CD4-positive, alpha-beta T cell treated with Interleukin-6 at 100 ng/mL for 8 hours (primary cell): ENCODE results near the gene ADH6.
"Not testable (repeated sequence)": the region's sequence is repeated elsewhere in the genome, so short reads cannot be mapped to it uniquely, and the experiment has no call there.

ENCODE experiments used
- DNase-seq: peaks from one replicate; pipeline ENCODE4 v3.0.0-alpha.2; 2020; ENCODE audit warnings: mixed read lengths, low spot score

The ADH6 gene

GRCh38 chr4:99219072-99219471 is at the start of gene ADH6:
Gene ADH6 (minus strand): TSS chr4:99219246. CDS start chr4:99219152, 94 bp downstream.
- no peak for DNase-seq

GRCh38 chr4:99264927-99265326 is 45.9 kb upstream of the ADH6 start:
- no peak for DNase-seq

GRCh38 chr4:99252746-99253145 is 33.7 kb upstream of the ADH6 start:
- no peak for DNase-seq

GRCh38 chr4:99248714-99249113 is 29.7 kb upstream of the ADH6 start:
- DNase-seq = no peak

GRCh38 chr4:99235955-99236354 is 16.9 kb upstream of the ADH6 start:
- no peak for DNase-seq

- DNase-seq = no peak
Measured at GRCh38 chr4:99234331-99235010, 15.4 kb upstream of the ADH6 start.

- not testable (repeated sequence) for DNase-seq
Measured at GRCh38 chr4:99233397-99233796, 14.4 kb upstream of the ADH6 start.

GRCh38 chr4:99228706-99229105 is 9.7 kb upstream of the ADH6 start:
- not testable (repeated sequence) for DNase-seq

- not testable (repeated sequence) for DNase-seq
Measured at GRCh38 chr4:99227646-99228045, 8.6 kb upstream of the ADH6 start.

- no peak for DNase-seq
Measured at GRCh38 chr4:99221980-99222379, 2.9 kb upstream of the ADH6 start.

- no peak for DNase-seq
Measured at GRCh38 chr4:99219479-99219878, 433 bp upstream of the ADH6 start.

- no peak for DNase-seq
Measured at GRCh38 chr4:99215521-99215920, 3.5 kb downstream of the ADH6 start.

GRCh38 chr4:99210789-99211188 is 8.3 kb downstream of the ADH6 start:
- DNase-seq = no peak

- no peak for DNase-seq
Measured at GRCh38 chr4:99209671-99210070, 9.4 kb downstream of the ADH6 start.

GRCh38 chr4:99208719-99209075 is 10.3 kb downstream of the ADH6 start:
- no peak for DNase-seq

GRCh38 chr4:99207911-99208718 is 10.9 kb downstream of the ADH6 start:
- no peak for DNase-seq

- no peak for DNase-seq
Measured at GRCh38 chr4:99207069-99207743, 11.8 kb downstream of the ADH6 start.

- DNase-seq = no peak
Measured at GRCh38 chr4:99205153-99205979, 13.7 kb downstream of the ADH6 start.

- no peak for DNase-seq
Measured at GRCh38 chr4:99202536-99202935, 16.5 kb downstream of the ADH6 start.

GRCh38 chr4:99202094-99202493 is 17.0 kb downstream of the ADH6 start:
- DNase-seq = no peak

- DNase-seq = no peak
Measured at GRCh38 chr4:99201690-99202089, 17.4 kb downstream of the ADH6 start.

- no peak for DNase-seq
Measured at GRCh38 chr4:99200138-99200537, 18.9 kb downstream of the ADH6 start.
